HepG2 (cell line): ENCODE results near the gene MARCHF9. TPM values are rescaled to one million over a fixed set of nuclear protein-coding genes. Genes with fewer than 3 reads are reported as not detected.

Source experiments
- ATAC-seq: fragments of 200-7000 bp; cut with Tn5 transposase; 3 replicates; pipeline ENCODE4 v1.9.1; 2020; ENCODE audit warnings: mild to moderate bottlenecking, moderate library complexity
- BruUV-seq: library from RNA; stranded (reverse); fragments of 400-500 nt; replicated peaks from 2 replicates; lab custom pipeline; 2021; lab: Mats Ljungman, UMichigan
- CTCF ChIA-PET: fragments of 300-600 bp; formaldehyde crosslinking; extraction: SDS; loops from one replicate; lab custom pipeline; 2021; ENCODE audit warnings: low total read pairs, inconsistent platforms, low intra/inter-chr PET ratio; lab: Yijun Ruan, JAX
- POLR2A ChIA-PET: fragments of 350-600 bp; sonication (Branson Sonifier 250); formaldehyde crosslinking; loops from one replicate; lab custom pipeline; 2020; ENCODE audit warnings: antibody characterized with exemption, inconsistent platforms; lab: Yijun Ruan, JAX
- DNase-seq: peaks from one replicate; pipeline ENCODE4 v3.0.0-alpha.2; 2015; ENCODE audit warnings: low spot score
- FAIRE-seq: peaks from 3 replicates; lab custom pipeline; 2011; peaks lifted over from hg19 to GRCh38; lab: Jason Lieb, UNC
- H2AFZ ChIP-seq: one replicate; pipeline ENCODE4 v1.6.1; 2011; ENCODE audit warnings: low read length, inconsistent platforms
- H3K27ac ChIP-seq: fragments of 300-600 bp; 3 replicates; pipeline ENCODE4 v1.8.0; 2011; ENCODE audit warnings: mixed run types, mild to moderate bottlenecking, mixed read lengths, low read length, inconsistent platforms; ENCODE audit not compliant: insufficient read depth; ENCODE audit errors: extremely low read length
- H3K27me3 ChIP-seq, 2 experiments: fragments of 200-600 bp in 1 of 2; 2 replicates in 1 of 2; 3 replicates in 1 of 2; pipeline versions ENCODE4 v1.6.0 to v1.8.0; 2011; ENCODE audit warnings: low read length in 2 of 2, mild to moderate bottlenecking in 2 of 2, moderate library complexity in 2 of 2, inconsistent platforms in 1 of 2; ENCODE audit not compliant: insufficient read depth in 2 of 2, control insufficient read depth in 1 of 2
- H3K36me3 ChIP-seq, 2 experiments: fragments of 200-600 bp in 1 of 2; replicated peaks in 1 of 2; 2 replicates in 1 of 2; 3 replicates in 1 of 2; pipeline versions ENCODE4 v1.5.1 to v1.8.0; 2011; ENCODE audit warnings: low read length in 2 of 2, inconsistent platforms in 1 of 2; ENCODE audit not compliant: insufficient read depth in 2 of 2, control insufficient read depth in 1 of 2
- H3K4me1 ChIP-seq: 2 replicates; pipeline ENCODE4 v1.5.1; 2012; ENCODE audit warnings: low read length, inconsistent platforms; ENCODE audit not compliant: insufficient read depth
- H3K4me2 ChIP-seq: 2 replicates; pipeline ENCODE4 v1.6.0; 2011; ENCODE audit warnings: low read depth, low read length, inconsistent platforms
- H3K4me3 ChIP-seq, 3 experiments: fragments of 200-600 bp in 1 of 3; sonication (generic), shearing (Covaris generic) in 1 of 3; replicated peaks in 1 of 3; 2 replicates each; pipeline ENCODE4 v1.5.1; 2011 to 2016; ENCODE audit warnings: low read length in 3 of 3, inconsistent platforms in 2 of 3, low read depth in 2 of 3, mild to moderate bottlenecking in 2 of 3, control low read depth in 1 of 3, mixed read lengths in 1 of 3; ENCODE audit not compliant: insufficient read depth in 1 of 3
- H3K79me2 ChIP-seq: one replicate; pipeline ENCODE4 v1.6.1; 2011; ENCODE audit warnings: low read length, inconsistent platforms; ENCODE audit not compliant: insufficient read depth
- H3K9ac ChIP-seq: 2 replicates; pipeline ENCODE4 v1.6.0; 2011; ENCODE audit warnings: mild to moderate bottlenecking, low read depth, low read length, inconsistent platforms; ENCODE audit not compliant: insufficient read depth
- H3K9me3 ChIP-seq: 2 replicates; pipeline ENCODE4 v1.5.1; 2012; ENCODE audit warnings: mild to moderate bottlenecking, low read length
- H4K20me1 ChIP-seq: 2 replicates; pipeline ENCODE4 v1.6.0; 2011; ENCODE audit warnings: inconsistent platforms, mild to moderate bottlenecking, low read length, moderate library complexity; ENCODE audit not compliant: insufficient read depth
- ELF1 ChIP-seq: sonication (generic); formaldehyde crosslinking; IDR thresholded peaks from 2 replicates; pipeline ENCODE4 v1.4.0; 2020; ENCODE audit warnings: missing genetic modification reagents
- ERF ChIP-seq: IDR thresholded peaks from 2 replicates; pipeline ENCODE4 v1.6.1; 2018; ENCODE audit warnings: missing biosample characterization, missing genetic modification reagents
- NAIF1 ChIP-seq: sonication (generic); formaldehyde crosslinking; IDR thresholded peaks from 2 replicates; pipeline ENCODE4 v1.5.0; 2020; ENCODE audit warnings: mild to moderate bottlenecking, missing genetic modification reagents, borderline replicate concordance
- PAX8 ChIP-seq: sonication (generic); formaldehyde crosslinking; IDR thresholded peaks from 2 replicates; pipeline ENCODE4 v1.8.0; 2022; ENCODE audit warnings: mild to moderate bottlenecking, missing genetic modification reagents, borderline replicate concordance
- ZFP1 ChIP-seq: IDR thresholded peaks from 2 replicates; pipeline ENCODE4 v1.6.1; 2016
- ZNF10 ChIP-seq: sonication (generic); formaldehyde crosslinking; IDR thresholded peaks from 2 replicates; pipeline ENCODE4 v1.4.0; 2020; ENCODE audit warnings: mild to moderate bottlenecking, low read depth, missing genetic modification reagents, borderline replicate concordance
- ZNF451 ChIP-seq: sonication (generic); formaldehyde crosslinking; IDR thresholded peaks from 2 replicates; pipeline ENCODE4 v1.5.0; 2020; ENCODE audit warnings: mild to moderate bottlenecking, missing genetic modification reagents
- ZNF644 ChIP-seq: IDR thresholded peaks from 2 replicates; pipeline ENCODE4 v1.6.1; 2016; ENCODE audit warnings: low read depth
- ZNF766 ChIP-seq: sonication (generic); formaldehyde crosslinking; IDR thresholded peaks from 2 replicates; pipeline ENCODE4 v1.5.0; 2020; ENCODE audit warnings: missing genetic modification reagents, borderline replicate concordance
- ZNF816 ChIP-seq: sonication (generic); formaldehyde crosslinking; IDR thresholded peaks from 2 replicates; pipeline ENCODE4 v1.8.0; 2022; ENCODE audit warnings: missing genetic modification reagents, mild to moderate bottlenecking, borderline replicate concordance
- WGBS: methylation state at CpG from one replicate; pipeline ENCODE4 v1.1.6; 2017; ENCODE audit warnings: low lambda C conversion rate; 5-methylcytosine and 5-hydroxymethylcytosine counted together
- in situ Hi-C: cut with HindIII; loops from 2 replicates; pipeline ENCODE4 v1.10.0; 2017; ENCODE audit warnings: low pct_unique_long_range_greater_than_20kb; ENCODE audit not compliant: extremely low pct_ligation_motif_present
- intact Hi-C: fragments of 100-400 bp; cut with micrococcal nuclease; formaldehyde crosslinking; loops from one replicate; pipeline ENCODE4 v1.10.0; 2022; ENCODE audit not compliant: unreplicated experiment
- polyA plus RNA-seq, 8 experiments: library from polyadenylated mRNA; depleted of rRNA in 3 of 8; stranded (reverse) in 7 of 8; unstranded in 1 of 8; fragments of >200 nt; fragmentation: Illumina TruSeq in 4 of 8; extraction: Trizol in 4 of 8; gene quantifications; 2 replicates each; pipeline versions ENCODE4 v1.2.1 to v1.2.3, GENCODE V29; 2011 to 2016; ENCODE audit warnings: low read depth in 4 of 8, missing spikeins in 1 of 8, mixed read lengths in 1 of 8; ENCODE audit not compliant: insufficient read depth in 1 of 8
- total RNA-seq, 5 experiments: library from RNA; depleted of rRNA; stranded (reverse); fragments of >200 nt; fragmentation: Illumina TruSeq; extraction: Trizol; gene quantifications; 2 replicates each; pipeline ENCODE4 v1.2.3, GENCODE V29; 2016; ENCODE audit warnings: low read depth in 1 of 5
- TF ChIP-seq, protein P1 (sequence below), 2 experiments: fragments of 450-650 bp in 1 of 2; sonication (generic) in 1 of 2; formaldehyde crosslinking in 1 of 2; IDR thresholded peaks; 2 replicates each; pipeline versions ENCODE4 v1.6.1 to v1.8.0; 2016 to 2022; ENCODE audit warnings: antibody characterized with exemption in 1 of 2, mild to moderate bottlenecking in 1 of 2, missing genetic modification reagents in 1 of 2

MARCHF9 gene
- total and polyA plus RNA-seq, 2 of the 13 experiments (the other 11 are each of a cell fraction or from before 2014, with no cell fraction given) = 5.7 to 9.6 TPM

DNA sequence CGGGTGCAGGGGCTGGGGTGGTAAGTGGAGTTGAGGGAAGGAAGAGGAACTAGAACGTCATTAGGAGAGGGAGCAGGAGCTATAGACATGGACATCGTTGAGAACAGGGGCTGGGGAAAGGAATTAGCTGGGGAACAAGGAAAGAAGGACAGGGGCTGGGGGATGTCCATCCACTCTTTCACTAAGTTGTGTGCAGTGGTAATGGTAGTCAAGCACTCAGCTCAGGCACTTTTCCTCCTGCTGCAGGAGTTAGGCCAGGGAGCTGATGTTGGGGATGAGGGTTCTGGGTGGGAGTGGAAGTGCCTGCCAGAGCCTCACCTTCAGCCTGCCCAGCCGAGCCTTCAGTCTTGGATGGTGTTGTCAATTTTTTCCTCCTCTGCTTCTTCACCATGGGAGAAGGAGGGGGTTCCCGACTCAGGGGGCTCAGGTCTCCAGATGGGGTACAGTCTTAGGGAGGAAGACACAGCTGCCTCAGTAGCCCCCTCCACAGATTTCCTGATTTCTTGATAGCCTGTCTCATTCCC, 25.5 kb upstream of the MARCHF9 start:
- DNase-seq (no peak), FAIRE-seq (no peak), ATAC-seq (no peak)
- H3K79me2 ChIP-seq = no peaks in the 10 kb centered on the region
- peaks cover 6% of the 10 kb centered on the region for H3K4me1 ChIP-seq
- no TSS peak for BruUV-seq
- H3K9me3 ChIP-seq = no peaks in the 10 kb centered on the region
- in situ Hi-C loops (no loop called here), intact Hi-C loops (no loop called here)
- ChIA-PET POLR2A (no interaction called here), CTCF (no interaction called here)
- H3K27me3 ChIP-seq = peaks cover 2 to 38% of the 10 kb centered on the region in 2 experiments; a peak in 4 of 5 replicates
- H3K9ac ChIP-seq = no peak overlapping the region
- no peak overlapping the region for H3K4me2 ChIP-seq
- H2AFZ ChIP-seq = no peak overlapping the region
- WGBS = 21% methylated on average over 5 of the region's 5 CpGs
- H4K20me1 ChIP-seq = no peaks in the 10 kb centered on the region
- no peaks in the 10 kb centered on the region for H3K36me3 ChIP-seq
- TF ChIP-seq ZNF816 = no peak
- no peak for TF ChIP-seq ZNF644
- no peak for TF ChIP-seq ERF
- TF ChIP-seq ZNF451 (CRISPR knock-in tag) = no peak
- no peak for TF ChIP-seq ZNF10 (CRISPR knock-in tag)
- TF ChIP-seq ZNF766 = no peak
- no peak for TF ChIP-seq ZFP1 (CRISPR knock-in tag)
- TF ChIP-seq, protein P1, sequence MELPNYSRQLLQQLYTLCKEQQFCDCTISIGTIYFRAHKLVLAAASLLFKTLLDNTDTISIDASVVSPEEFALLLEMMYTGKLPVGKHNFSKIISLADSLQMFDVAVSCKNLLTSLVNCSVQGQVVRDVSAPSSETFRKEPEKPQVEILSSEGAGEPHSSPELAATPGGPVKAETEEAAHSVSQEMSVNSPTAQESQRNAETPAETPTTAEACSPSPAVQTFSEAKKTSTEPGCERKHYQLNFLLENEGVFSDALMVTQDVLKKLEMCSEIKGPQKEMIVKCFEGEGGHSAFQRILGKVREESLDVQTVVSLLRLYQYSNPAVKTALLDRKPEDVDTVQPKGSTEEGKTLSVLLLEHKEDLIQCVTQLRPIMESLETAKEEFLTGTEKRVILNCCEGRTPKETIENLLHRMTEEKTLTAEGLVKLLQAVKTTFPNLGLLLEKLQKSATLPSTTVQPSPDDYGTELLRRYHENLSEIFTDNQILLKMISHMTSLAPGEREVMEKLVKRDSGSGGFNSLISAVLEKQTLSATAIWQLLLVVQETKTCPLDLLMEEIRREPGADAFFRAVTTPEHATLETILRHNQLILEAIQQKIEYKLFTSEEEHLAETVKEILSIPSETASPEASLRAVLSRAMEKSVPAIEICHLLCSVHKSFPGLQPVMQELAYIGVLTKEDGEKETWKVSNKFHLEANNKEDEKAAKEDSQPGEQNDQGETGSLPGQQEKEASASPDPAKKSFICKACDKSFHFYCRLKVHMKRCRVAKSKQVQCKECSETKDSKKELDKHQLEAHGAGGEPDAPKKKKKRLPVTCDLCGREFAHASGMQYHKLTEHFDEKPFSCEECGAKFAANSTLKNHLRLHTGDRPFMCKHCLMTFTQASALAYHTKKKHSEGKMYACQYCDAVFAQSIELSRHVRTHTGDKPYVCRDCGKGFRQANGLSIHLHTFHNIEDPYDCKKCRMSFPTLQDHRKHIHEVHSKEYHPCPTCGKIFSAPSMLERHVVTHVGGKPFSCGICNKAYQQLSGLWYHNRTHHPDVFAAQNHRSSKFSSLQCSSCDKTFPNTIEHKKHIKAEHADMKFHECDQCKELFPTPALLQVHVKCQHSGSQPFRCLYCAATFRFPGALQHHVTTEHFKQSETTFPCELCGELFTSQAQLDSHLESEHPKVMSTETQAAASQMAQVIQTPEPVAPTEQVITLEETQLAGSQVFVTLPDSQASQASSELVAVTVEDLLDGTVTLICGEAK (IDR thresholded peaks at IDR 0.05) = no peak
- TF ChIP-seq, protein P1 (CRISPR knock-in tag; IDR thresholded peaks at IDR 0.05) = no peak
- TF ChIP-seq NAIF1 = no peak
- no peak for TF ChIP-seq ELF1 (CRISPR knock-in tag)
- TF ChIP-seq PAX8 (CRISPR knock-in tag) = no peak
- no peak overlapping the region for H3K27ac ChIP-seq
- no peak overlapping the region for H3K4me3 ChIP-seq
